ENCODE results near the gene TRPV3.
"Not testable (repeated sequence)": the region's sequence is repeated elsewhere in the genome, so short reads cannot be mapped to it uniquely, and the experiment has no call there.

TRPV3 gene

DNA sequence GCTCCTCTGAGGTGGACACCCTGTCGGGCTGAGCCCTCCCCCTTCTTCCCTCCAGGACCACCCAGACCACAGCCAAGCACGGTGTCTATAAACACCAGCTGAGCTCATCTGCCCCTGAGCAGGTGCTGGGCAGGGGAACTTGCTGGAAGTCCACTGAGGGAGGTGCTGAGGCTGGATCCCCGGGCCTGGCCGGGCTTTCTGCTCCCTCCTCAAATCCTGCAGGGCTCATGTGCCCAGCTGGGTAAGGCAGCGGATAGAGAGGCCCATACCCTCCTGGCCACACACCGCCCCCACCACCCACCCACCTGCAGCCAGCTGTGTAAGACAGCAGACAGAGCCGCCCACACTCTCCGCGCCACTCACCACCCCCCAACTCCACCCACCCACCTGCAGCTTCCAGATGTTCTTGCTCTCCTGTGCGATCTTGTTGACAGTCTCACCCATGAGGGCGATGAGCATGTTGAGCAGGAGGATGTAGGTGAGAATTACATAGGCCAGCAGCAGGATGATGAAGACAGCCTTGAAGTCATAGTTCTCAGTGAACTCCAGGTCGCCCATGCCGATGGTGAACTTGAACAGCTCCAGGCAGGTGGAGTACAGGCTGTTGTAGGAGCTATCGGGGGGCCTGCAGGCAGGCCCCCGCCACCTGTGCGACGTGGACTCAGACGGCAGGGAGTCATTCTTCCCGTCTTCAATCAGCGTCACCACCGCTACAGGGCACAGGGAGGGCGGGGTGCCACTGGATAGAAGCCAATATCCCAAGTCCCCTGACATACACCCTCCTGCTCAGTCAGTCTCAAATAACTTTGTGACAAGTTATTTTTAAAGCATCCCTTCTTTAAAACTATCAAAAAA, 15.9 kb upstream of the TRPV3 start:
- no peak for DNase-seq

DNA sequence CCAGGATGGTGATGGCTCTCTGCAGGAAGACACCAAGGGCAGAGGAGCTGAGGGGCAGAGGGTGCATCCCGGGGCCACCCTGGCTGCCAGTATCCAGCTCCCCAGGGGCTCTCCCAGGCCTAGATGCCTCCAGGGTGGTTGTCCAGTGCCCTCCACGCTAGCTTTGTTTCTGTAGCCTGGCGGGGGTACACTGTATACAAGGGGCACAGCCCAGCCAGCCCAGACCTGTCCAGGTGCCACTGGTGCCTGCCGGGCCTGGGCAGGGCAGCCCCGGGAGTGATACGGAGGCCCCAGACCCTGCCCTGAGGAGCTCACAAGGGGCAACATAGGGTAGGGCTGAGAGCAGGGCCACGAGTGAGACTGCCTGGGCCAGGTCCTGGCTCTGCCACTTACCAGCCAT, 14.6 kb upstream of the TRPV3 start:
- no peak for DNase-seq

DNA sequence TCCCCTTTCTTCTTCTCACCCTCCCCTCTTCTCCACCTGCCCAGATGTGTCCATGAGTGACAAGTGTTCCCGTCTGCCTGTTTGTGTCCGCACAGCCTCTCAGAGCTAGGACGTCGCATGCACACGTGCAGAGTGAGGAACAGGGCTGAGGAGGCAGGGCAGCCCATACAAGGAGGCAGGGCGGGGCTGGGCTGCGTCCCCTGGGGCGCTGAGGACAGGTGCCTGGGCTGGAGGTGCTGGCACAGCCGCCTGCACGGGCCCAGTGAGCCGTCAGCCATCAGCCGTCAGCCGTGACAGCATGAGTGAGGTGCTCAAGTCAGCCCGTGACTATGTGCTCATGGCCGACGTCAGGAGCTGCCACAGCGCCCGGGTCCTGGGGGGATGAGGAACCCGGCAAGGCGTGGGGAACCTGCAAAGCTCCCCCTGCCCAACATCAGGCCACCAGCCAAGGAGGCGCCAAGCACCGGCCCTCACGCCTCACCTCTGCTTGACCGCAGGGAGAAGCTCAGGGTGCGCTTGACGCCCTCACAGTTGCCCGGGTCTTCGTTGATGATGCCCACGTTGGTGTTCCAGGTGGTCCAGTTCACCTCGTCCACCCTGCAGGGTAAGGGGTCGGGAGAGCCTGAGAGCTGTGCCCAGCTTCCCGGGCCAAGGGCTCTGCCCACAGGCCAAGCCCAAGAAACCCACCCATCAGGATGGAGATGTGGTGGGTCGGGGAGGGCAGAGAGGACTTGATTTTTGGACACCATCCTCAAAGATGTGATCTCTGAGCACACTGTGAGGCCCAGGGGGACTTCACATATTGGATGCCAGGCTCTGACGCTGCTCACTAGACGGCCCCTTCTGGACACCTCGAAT, 13.7 kb upstream of the TRPV3 start:
- no peak for DNase-seq

DNA sequence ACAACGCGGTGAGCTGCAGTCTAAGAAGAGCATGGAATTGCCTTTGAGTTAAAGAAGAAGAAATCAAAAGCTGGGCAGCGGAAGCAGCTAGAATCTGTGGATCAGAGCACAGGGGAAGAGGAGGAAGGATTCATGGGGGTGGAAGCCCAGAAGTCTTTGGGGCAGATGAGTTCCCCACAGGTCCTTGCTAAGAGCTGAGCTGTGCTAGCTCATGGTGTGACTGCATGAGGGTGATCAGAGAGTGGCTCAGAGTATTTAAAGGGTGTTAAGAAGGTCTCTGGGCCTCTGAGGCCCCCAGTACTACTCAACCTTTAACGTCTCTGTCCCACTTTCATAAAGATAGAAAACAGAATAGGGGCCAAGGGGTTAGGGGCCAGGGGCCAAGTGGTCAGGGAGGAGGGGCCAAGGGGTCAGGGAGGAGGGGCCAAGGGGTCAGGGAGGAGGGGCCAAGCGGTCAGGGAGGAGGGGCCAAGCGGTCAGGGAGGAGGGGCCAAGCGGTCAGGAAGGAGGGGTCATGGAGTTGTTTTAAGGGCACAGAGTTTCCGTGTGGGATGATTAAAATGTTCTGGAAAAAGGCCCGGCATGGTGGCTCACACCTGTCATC, 12.0 kb upstream of the TRPV3 start:
- DNase-seq = no peak

DNA sequence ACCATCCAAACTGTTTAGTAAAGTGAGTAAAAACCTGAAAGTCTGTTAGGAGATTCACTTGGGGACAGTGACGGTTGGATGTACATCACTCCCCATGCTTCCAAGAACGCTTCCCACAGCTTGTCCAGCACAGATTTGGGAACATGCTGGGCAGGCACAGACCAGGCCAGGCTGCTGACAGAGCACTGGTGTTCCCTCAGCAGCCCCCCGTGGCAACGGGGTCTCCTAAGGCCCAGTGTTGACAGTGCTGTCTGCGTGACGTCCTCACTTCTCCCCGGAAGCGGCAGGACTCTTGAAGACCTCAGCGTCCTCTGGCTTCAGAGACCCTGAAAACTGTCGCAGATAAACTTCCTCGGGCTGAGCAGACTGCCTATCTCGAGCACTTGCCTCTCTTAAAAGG, 8.9 kb upstream of the TRPV3 start:
- DNase-seq = no peak

DNA sequence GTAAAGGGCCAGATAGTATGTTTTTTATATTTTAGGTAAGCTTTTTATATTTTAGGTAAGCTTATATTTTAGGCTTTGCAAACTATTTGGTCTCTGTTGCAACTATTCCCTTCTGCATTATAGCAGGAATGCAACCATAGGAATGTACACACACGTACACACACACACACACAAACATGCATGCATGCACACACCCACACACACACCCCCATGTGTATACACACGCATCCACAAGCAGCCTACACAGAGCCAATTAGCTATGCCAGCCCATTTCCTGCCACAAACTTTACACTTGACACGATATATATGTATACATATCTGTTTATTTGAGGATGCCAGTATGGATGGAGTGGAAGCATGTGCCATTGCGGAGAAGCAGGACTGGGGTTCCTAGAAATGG, 7.5 kb upstream of the TRPV3 start:
- no peak for DNase-seq

DNA sequence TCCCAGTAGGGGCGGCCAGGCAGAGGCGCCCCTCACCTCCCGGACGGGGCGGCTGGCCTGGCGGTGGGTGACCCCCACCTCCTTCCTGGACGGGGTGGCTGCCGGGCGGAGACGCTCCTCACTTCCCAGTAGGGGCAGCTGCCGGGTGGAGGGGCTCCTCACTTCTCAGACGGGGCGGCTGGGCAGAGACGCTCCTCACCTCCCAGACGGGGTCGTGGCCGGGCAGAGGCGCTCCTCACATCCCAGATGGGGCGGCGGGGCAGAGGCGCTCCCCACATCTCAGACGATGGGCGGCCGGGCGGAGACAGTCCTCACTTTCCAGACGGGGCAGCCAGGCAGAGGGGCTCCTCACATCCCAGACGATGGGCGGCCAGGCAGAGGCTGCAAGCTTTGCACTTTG, 6.6 kb upstream of the TRPV3 start:
- not testable (repeated sequence) for DNase-seq

DNA sequence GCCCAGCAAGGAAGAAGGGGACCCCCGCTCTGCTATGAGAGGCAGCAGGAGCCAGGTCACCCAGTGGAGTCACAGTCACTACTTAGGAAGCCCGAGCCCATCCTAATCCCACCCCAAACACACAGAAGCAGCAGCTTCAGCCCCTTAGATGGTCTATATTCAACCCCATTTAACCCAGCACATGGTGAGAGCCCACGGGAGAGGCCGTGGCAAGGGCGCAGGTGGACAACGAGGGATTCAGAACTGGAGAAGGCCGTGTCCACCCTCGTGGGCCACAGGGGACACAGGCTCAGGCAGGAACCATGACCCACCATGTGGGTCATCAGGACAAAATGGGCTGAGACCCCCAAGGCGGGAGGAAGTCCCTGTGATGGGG, 1.6 kb upstream of the TRPV3 start:
- DNase-seq = no peak

DNA sequence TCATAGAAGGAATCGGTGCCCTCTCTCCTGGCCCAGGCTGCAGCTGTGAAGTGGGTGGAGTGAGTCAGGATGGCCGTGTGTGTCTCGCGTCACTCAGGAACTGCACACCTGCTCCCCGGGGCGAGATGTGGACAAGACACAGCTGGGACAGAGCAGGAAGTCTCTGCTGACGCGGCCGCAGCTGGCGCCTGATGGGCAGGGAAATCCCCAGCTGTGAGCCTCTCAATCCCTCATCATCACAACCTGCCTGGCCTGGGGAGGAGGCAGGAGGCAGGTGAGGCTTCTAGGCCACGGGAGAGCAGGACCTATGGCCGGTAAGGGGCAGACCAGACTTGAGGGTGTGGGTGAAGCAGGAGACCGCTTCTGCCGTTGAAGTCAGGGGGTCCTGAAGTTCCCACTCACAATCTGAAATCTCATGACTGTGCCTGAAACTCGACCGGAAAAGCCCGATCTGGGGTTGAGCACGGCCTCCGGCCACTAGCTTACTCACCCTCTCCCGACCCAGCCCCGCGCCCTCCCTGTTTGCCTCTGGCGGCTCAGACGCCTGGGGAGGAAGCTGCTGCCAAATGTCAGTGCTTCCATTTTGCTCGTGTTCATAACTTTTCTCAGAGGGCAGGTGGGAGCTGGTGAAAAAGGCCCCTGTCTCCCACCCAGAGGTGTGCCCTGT, 1.1 kb upstream of the TRPV3 start:
- no peak for DNase-seq

DNA sequence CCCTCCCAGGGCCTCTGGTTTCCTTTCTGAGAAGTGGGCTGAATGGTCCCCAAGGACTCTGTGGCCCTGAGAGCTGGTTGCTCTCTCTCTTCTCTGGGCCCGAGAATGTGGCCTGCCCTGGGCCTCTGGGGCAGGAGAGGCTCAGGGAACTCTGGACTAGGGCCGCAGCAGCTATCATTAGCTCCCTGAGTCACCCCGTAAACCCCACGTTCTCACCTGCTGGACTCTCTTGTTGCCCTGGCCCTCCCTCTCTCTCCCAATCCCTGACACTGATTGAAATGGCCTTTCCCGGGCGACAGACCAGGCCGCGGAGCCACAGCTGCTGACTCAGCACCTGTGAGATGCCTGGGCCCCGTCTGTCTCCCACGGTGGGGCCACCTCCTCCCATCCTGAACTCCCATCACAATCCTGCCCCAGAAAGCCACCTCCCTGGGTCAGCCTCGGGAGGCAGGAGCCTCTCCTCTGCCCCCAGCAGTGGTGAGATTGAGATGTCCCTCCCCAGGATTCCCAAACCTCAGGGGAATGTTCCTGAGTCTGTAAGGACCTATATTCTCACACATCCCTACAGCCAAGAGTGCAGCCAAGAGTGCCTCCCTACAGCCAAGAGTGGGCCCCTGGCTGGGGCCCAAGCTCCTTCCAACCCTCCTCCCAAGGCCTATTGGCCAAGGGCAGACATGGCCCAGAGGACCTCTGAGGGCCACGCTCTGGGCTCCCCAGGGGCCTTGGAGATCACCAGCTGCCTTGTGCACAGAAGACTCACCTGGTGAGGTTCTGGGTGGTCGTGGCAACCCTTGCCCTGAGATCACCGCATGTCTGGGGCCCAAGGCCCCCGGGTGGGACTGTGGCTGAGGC, 470 bp downstream of the TRPV3 start:
- DNase-seq = no peak

DNA sequence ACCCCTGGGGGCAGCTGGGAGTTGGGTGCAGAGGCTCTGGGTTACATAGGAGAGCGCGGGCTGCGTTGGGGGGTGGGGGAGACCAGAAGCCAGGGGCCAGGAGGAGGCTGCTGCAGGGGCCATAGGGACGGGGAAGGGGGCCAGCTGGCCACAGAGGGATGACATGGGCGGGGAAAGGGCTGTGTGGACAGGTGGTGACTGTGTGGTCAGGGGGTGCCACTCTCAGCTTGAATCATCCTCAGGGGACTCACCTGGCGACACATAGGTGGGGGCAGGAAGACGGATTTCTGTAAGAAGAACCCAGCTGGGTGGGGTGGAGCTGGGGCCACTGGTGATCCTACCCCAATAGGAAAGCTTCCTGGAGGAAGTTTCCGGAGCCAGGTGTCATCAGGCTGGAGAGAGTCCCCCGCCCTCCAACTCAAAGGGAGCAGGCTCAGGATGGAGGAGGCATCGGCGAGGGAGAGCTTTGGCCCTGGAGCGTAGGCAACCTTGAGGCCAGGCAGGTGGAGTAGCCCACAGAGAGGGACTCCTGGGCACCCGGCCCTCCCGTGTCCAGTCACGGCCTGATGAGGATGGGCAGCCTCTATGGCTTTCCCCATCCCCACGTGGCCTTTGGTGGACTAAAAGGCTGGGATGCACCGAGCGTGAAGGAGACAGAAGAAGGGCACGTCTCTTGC, 1.2 kb downstream of the TRPV3 start:
- DNase-seq = no peak

DNA sequence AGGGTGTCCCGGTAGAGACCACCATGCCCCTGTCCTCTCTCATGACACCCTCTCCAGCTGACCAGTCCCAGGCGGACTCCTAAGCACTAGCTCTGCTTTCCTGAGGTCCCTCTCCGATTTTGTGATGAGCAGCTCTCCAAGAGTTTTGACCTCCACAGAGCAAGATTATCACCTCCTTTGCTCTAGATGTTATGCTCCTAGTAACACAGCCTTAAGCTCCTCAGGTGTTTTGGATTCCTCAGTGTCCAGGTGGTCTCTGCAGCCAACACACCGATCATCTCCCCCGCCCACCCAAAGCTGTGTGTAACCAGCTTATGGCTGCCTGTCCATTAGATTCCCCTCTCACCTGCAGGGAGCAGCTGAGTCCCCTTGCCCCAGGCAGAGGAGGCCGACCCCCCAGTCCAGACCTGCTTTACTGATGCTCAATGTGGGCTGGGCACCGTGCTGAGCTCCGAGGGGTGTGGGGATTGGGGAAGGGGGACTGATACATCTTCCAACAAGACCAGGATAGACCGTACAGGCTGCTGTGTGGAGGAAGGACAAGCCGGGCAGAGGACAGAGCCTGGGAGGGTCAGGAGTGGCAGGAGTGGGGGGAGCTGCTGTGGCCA, 2.3 kb downstream of the TRPV3 start:
- DNase-seq = no peak

DNA sequence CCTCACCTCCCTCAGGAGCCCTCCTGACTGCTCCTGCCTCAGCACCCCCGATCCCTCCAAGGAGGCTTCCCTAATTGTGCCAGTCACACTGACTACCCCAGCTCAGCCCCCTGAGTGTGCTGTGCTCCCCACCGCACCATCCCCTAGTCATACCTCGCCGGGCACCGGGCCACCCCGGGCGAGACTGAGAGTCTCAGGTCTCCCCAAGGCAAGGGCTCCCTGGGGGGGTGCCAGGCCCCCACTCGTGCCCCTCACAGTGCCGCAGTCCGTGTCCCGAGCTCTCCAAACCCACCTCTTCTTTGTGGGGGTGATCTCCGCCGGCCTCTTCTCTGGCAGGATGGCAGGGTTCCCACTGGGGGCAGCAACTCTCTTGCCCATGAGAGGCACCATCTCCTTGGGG, 3.2 kb downstream of the TRPV3 start:
- DNase-seq = no peak

DNA sequence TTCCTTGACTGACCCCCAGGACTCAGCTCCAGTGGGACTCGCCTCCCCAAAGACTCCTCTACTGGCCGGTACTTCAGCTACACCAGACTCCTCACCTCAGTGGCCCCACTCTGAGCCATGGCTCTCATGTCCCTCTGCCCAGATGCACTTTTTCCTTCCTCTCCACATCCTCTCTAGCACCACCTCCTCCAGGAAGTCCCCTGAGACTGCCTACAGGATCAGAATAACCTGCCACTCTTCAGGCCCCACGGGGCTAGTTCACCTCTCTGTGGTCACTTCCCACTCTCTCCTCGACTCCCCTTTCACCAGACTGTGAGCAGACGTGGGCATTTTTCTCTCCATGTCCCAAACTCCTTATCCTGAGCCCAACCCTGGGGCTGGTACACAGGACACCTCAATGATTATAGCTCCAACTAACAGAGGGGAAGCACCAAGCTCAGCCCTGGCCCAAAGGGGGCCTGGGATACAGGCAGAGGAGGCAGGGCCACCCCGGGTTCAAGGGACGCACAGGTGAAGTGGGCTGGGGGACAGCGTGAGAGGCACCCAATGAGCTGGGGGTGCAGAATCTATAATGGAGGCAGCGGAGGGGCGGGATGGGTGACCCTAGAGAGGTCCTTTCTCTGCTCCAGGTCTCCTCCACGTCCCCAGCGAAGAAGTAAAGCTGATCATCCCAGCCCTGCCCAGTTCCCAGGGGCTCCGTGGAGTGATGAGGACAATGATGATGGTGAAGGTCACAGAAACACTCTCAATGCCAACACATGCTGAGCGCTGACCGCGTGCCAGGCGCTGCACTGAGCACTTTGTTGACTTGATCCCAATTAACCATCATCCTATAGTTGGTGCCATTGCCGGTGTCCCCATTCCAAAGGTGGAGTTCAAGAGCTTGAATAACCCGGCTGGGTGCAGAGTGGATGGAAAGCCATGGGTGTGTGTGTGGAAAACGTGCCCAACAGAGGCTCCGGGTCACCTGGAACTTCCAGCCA, 3.9 kb downstream of the TRPV3 start:
- DNase-seq = no peak

DNA sequence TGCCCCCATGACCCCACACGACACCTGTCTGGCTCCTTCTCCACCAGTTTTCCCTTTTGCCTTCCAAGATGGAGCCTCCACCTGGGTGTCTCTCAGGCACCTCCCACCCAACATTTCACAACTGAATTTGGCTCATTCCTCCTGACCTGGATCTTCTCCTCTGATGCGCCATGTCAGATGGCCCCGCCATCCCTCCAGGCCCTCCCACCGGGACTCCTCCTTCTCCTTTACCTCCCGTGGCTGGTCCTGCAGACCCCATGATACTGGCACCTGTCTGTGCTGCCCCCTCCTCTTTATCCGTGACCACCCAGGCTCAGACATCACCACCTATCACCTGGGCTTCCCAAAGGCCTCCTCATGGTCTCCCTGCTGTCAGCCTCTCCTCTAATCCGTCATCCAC, 4.7 kb downstream of the TRPV3 start:
- DNase-seq = no peak

DNA sequence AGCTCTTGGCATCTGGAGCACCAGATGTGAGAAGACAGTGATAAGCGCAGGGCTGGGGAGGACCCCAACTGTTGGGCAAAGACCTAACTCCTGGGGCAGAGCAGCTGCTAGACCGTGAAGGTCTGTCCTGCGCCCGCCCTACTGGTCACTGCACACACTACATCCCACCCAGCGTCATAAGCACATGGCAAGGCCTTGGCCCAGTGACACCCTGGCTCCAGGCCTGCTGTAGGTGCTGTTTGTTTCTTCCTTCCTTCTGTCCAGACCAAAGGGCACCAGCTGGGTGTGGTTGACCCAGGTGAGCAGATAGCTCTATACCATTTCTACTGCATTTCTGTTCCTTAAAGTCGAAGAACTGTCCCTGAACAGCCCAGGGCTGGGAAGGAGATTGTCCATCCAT, 6.4 kb downstream of the TRPV3 start:
- DNase-seq = no peak

DNA sequence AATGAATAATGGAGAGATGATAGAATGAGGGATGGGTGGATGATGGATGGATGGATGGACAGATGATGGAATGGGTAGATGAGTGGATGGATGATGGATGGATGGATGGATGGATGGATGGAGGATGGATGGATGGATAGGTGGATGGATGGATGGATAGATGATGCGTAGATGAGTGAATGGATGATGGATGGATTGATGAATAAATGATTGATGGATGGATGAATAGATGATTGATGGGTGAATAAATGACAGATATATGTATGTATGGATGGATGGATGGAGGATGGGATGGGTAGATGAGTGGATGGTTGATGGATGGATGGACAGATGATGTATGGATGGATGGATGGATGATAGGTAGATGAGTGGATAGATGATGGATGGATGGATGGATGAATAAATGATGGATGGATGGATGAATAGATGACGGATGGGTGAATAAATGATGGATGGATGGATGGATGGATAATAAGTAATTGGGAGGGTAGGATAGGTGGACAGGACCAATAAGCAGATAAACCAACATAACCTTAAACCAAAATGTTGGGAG, 7.9 kb downstream of the TRPV3 start:
- no peak for DNase-seq

DNA sequence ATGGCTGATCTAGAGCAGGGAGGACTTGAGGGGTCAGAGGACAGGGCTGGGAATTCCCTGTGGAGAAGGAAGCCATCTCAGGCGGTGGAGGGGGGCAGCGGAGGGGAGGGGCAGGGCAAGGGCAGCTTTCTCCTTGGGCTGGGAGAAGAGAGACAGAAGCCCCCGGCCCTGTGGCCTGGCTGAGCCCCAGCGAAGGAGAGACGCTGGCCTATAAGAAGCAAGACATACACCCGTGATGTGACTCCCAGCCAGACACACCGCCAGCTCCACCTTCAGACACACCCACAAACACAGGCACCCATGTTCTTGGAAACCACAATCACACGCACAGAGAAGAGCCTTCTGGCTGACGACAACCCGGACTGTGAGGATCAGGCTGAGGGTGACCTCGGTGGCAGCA, 10.0 kb downstream of the TRPV3 start:
- no peak for DNase-seq

DNA sequence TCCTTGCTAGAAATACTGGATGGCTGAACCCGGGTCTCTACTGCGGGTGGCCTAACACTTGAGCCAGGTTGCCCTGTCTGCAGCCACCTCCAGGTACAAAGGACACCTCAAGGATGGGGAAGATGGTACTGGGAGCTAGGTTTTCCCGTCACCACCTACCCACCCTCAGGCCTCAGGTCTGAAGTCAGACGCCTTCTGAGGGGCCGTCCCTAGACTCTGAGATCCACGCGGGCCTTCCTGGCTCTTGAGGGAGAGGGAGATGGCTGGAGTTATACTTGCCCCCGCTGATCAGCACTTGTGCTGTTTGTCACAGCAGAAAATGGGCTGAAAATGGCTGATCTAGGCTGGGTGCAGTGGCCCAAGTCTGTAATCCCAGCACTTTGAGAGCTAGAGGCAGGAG, 10.6 kb downstream of the TRPV3 start:
- no peak for DNase-seq

DNA sequence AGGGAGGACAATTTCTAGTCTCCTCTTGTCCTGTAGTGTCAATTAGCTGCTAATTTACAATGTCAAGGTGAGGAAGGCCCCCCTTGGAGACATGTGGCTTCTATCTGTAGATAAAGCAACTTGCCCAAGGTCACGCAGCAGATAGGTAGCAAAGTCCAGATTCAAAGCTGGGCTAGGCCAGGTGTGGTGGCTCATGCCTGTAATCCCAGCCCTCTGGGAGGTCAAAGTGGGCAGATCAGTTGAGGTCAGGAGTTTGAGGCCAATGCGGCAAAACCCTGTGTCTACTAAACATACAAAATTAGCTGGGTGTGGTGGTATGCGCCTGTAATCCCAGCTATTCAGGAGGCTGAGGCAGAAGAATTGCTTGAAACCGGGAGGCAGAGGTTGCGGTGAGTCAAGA, 11.1 kb downstream of the TRPV3 start:
- DNase-seq = no peak
